Left lung (tissue), 10 donors: Measurements from ENCODE around the gene JARID2. TPM values are rescaled to one million over a fixed set of nuclear protein-coding genes. Genes with fewer than 3 reads are reported as not detected.

Source experiments
- ATAC-seq: fragments of 200-7000 bp; cut with Tn5 transposase; one replicate; pipeline ENCODE4 v1.9.1; 2020; ENCODE audit warnings: moderate library complexity
- DNase-seq, 4 donors: peaks; one replicate each; pipeline ENCODE4 v3.0.0-alpha.2; 2013 to 2020
- H3K27ac ChIP-seq, 2 donors: fragments of 200-600 bp; sonication (generic) in 1 of 2; one replicate each; pipeline versions ENCODE4 v1.5.0 to v1.8.0; 2020 to 2021
- H3K27me3 ChIP-seq, 2 donors: fragments of 200-600 bp; sonication (generic) in 1 of 2; one replicate each; pipeline versions ENCODE4 v1.5.0 to v1.8.0; 2020 to 2021
- H3K36me3 ChIP-seq, 2 donors: fragments of 200-600 bp; sonication (generic) in 1 of 2; one replicate each; pipeline versions ENCODE4 v1.5.0 to v1.8.0; 2020 to 2021
- H3K4me1 ChIP-seq, 2 donors: fragments of 200-600 bp; one replicate each; pipeline ENCODE4 v1.8.0; 2021
- H3K4me3 ChIP-seq, 2 donors: fragments of 200-600 bp; sonication (generic) in 1 of 2; one replicate each; pipeline versions ENCODE4 v1.5.0 to v1.8.0; 2020 to 2021; ENCODE audit warnings: mild to moderate bottlenecking in 1 of 2
- H3K9me3 ChIP-seq, 2 donors: fragments of 200-600 bp; sonication (generic) in 1 of 2; one replicate each; pipeline versions ENCODE4 v1.5.0 to v1.8.0; 2020 to 2021
- CTCF ChIP-seq, 2 donors: fragments of 200-600 bp; sonication (generic) in 1 of 2; IDR thresholded peaks; one replicate each; pipeline versions ENCODE4 v1.5.0 to v1.8.0; 2021; ENCODE audit warnings: antibody characterized with exemption in 2 of 2
- intact Hi-C, 2 donors: fragments of 100-400 bp; cut with DNase I; formaldehyde crosslinking; loops; one replicate each; pipeline versions ENCODE4 v1.11.2 to v1.14.2; 2022
- polyA plus RNA-seq, 6 donors: library from polyadenylated mRNA; unstranded; fragments of 120-200 nt; gene quantifications; one replicate each; pipeline ENCODE4 v1.2.1, GENCODE V29; 2013; ENCODE audit not compliant: insufficient read length in 6 of 6
- total RNA-seq, 2 donors: library from RNA; stranded (reverse); fragmentation: NEBNext Ultra II Directional; extraction: Animal tissue kit (Norgen Biotek cat#: 25700); gene quantifications; one replicate each; pipeline ENCODE4 v1.2.1, GENCODE V29; 2021
- donor health status: DM: no; HTN: yes; CAD: no.
- donor health status: DM: no; HTN: no; CAD: no.

Gene JARID2
- total and polyA plus RNA-seq, 8 donors = 10.2 to 19.4 (median 17.8) TPM

GRCh38 chr6:15254070-15254975, 8.5 kb downstream of the JARID2 start:
- Histone ChIP-seq H3K4me1 (peaks cover under 1 to 83% of the 10 kb centered on the region in 2 donors), H3K36me3 (no peaks in the 10 kb centered on the region), H3K27ac (no peak overlapping the region), H3K27me3 (no peaks in the 10 kb centered on the region), H3K4me3 (no peak overlapping the region), H3K9me3 (no peaks in the 10 kb centered on the region)
- intact Hi-C loops = no loop called here
- DNase-seq (no peak), ATAC-seq (peak; percentile 8)
- TF ChIP-seq CTCF (IDR thresholded peaks at IDR 0.05) = no peak

- no peak overlapping the region for H3K4me3 ChIP-seq
- H3K27ac ChIP-seq = no peak overlapping the region
- TF ChIP-seq CTCF (IDR thresholded peaks at IDR 0.05) = no peak
- no peaks in the 10 kb centered on the region for H3K27me3 ChIP-seq
- H3K9me3 ChIP-seq = no peaks in the 10 kb centered on the region
- DNase-seq = no peak
- intact Hi-C loops = no loop called here
- ATAC-seq = no peak
- H3K4me1 ChIP-seq = peaks cover 8 to 81% of the 10 kb centered on the region in 2 donors
- no peaks in the 10 kb centered on the region for H3K36me3 ChIP-seq
Observed at GRCh38 chr6:15255481-15255880, 9.6 kb downstream of the JARID2 start.

- no peak for ATAC-seq
- no peak for TF ChIP-seq CTCF (IDR thresholded peaks at IDR 0.05)
Observed at GRCh38 chr6:15255909-15256395, 10.1 kb downstream of the JARID2 start.

GRCh38 chr6:15256538-15257271, 10.8 kb downstream of the JARID2 start:
- H3K4me1 ChIP-seq = peaks cover 12 to 84% of the 10 kb centered on the region in 2 donors
- no peaks in the 10 kb centered on the region for H3K27me3 ChIP-seq
- intact Hi-C loops = no loop called here
- TF ChIP-seq CTCF (IDR thresholded peaks at IDR 0.05) = no peak
- no peak overlapping the region for H3K27ac ChIP-seq
- no peak for DNase-seq
- H3K36me3 ChIP-seq = no peaks in the 10 kb centered on the region
- no peak overlapping the region for H3K4me3 ChIP-seq
- no peaks in the 10 kb centered on the region for H3K9me3 ChIP-seq
- ATAC-seq = peak; percentile 12

More at GRCh38 chr6:15255909-15256395, 10.1 kb downstream of the JARID2 start:
- Histone ChIP-seq H3K9me3 (no peaks in the 10 kb centered on the region), H3K27me3 (no peaks in the 10 kb centered on the region), H3K36me3 (no peaks in the 10 kb centered on the region), H3K4me1 (peaks cover 12 to 84% of the 10 kb centered on the region in 2 donors), H3K27ac (peak overlapping the region in 1 of 2 donors; percentile 30), H3K4me3 (no peak overlapping the region)
- intact Hi-C loops = no loop called here
- DNase-seq = no peak
